AG09319 (cell line): ENCODE measurements around the gene PDE12.

Experiments used
- DNase-seq: peaks from one replicate; pipeline ENCODE4 v3.0.0-alpha.2; 2010; ENCODE audit warnings: low read depth; ENCODE audit errors: extremely low read depth
- TF ChIP-seq, protein P1 (sequence below): IDR thresholded peaks from 2 replicates; pipeline ENCODE4 v1.5.1; 2011; ENCODE audit warnings: low read depth, mild to moderate bottlenecking, inconsistent platforms, low read length, moderate library complexity

Gene PDE12

DNA sequence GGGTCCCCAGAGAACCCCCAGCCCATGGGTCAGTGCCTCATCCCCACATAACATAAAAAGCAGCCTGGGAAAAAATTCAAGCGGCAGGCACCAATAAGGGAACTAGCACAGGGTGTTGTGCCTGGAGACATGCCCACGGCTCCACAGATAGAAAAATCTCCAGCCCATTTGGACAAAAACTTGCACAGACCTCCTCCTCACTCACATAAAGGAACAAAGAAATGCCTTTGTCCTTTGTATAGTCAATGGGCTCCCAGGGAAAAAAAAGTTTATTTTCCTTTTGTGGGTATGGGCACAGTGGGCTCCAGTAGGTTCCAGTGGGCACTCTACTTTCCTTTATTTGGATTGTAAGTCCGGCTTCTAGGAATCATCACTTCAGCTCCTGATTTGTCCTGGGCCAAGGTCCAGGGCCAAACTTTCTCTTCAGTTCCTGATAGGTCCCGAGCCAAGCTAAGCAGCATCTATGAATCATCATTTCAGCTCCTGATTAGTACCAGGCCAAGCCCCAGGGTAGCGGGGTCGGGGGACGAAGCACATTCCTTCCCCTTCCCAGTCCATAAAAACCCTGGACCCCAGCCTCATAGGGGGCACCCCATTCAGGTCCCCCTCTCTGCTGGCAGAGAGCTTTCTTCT lies 10.3 kb upstream of the PDE12 start:
- TF ChIP-seq, protein P1, sequence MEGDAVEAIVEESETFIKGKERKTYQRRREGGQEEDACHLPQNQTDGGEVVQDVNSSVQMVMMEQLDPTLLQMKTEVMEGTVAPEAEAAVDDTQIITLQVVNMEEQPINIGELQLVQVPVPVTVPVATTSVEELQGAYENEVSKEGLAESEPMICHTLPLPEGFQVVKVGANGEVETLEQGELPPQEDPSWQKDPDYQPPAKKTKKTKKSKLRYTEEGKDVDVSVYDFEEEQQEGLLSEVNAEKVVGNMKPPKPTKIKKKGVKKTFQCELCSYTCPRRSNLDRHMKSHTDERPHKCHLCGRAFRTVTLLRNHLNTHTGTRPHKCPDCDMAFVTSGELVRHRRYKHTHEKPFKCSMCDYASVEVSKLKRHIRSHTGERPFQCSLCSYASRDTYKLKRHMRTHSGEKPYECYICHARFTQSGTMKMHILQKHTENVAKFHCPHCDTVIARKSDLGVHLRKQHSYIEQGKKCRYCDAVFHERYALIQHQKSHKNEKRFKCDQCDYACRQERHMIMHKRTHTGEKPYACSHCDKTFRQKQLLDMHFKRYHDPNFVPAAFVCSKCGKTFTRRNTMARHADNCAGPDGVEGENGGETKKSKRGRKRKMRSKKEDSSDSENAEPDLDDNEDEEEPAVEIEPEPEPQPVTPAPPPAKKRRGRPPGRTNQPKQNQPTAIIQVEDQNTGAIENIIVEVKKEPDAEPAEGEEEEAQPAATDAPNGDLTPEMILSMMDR, result no peak
- DNase-seq, result no peak

DNA sequence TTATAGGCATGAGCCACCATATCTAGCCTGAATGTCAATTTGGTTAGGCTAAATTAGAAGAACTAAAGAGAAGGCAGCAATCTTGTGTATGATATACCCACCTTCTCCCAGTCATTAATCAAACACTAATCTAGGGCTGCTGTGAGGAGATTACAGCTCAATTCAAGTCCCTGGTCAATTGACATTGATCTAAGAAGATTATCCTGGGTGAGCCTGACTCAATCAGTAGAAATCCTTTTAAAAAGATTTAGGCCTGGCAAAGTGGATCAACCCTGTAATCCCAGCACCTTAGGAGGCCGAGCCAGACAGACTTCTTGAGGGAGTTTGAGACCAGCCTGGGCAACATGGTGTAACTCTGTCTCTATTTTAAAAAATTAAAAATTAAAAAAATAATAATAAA lies 9.5 kb upstream of the PDE12 start:
- TF ChIP-seq, protein P1, result no peak
- no peak for DNase-seq

DNA sequence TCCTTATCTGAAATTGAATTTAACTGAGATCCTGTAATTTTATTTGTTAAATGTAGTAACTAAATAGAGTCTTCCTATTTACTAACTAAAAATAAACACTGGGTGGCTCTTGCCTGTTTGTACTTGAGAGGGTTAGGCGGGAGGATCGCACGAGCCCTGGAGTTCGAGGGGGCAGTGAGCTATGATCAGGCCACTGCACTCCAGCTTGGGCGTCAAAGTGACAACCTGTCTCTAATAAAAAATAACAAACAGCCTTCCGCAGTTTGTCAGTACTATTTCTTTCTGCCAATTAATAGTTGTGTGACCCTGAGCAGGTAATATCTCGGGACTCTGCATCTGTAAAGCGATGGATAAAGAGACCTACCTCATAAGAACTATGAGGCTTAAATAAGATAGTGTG lies 768 bp upstream of the PDE12 start:
- TF ChIP-seq, protein P1, result no peak
- DNase-seq, result no peak

DNA sequence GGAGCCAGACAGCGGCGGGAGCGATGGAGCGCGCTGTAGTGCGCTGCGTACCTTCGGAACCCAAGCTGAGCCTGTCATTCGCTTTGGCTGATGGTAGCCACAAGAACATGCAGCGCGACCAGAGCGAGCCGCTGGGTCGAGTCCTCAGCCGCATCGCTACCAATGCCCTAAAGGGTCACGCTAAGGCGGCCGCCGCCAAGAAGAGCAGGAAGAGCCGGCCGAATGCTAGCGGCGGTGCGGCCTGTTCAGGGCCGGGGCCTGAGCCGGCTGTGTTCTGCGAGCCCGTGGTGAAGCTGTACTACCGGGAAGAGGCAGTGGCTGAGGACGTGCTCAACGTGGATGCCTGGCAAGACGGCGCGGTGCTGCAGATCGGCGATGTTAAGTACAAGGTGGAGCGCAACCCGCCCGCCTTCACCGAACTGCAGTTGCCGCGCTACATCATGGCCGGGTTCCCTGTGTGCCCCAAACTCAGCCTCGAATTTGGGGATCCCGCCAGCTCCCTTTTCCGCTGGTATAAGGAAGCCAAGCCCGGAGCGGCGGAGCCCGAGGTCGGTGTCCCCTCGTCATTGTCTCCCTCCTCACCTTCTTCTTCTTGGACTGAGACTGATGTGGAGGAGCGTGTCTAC lies 498 bp downstream of the PDE12 start:
- TF ChIP-seq, protein P1, result no peak
- no peak for DNase-seq

DNA sequence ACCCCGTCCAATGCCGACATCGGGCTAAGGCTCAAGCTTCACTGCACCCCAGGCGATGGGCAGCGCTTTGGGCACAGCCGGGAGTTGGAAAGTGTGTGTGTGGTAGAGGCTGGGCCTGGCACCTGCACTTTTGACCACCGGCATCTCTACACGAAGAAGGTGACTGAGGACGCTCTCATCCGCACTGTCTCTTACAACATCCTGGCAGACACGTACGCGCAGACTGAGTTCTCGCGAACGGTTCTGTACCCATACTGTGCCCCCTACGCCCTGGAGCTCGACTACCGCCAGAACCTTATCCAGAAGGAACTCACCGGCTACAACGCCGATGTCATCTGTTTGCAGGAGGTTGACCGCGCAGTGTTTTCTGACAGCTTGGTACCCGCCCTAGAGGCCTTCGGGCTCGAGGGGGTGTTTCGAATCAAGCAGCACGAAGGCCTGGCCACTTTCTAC lies 1.0 kb downstream of the PDE12 start:
- no peak for DNase-seq
- TF ChIP-seq, protein P1, result no peak; the same call in 1 of the 2 replicates

DNA sequence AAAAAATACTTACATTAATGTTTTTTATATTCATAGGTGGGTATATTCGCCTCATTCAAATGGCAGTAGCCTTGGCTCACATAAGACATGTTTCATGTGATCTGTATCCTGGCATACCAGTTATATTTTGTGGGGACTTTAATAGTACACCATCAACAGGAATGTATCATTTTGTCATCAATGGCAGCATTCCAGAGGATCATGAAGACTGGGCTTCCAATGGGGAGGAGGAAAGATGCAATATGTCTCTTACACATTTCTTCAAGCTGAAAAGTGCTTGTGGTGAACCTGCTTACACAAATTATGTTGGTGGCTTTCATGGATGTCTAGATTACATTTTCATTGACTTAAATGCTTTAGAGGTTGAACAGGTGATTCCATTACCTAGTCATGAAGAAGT lies 3.5 kb downstream of the PDE12 start:
- TF ChIP-seq, protein P1, result no peak
- DNase-seq, result no peak

DNA sequence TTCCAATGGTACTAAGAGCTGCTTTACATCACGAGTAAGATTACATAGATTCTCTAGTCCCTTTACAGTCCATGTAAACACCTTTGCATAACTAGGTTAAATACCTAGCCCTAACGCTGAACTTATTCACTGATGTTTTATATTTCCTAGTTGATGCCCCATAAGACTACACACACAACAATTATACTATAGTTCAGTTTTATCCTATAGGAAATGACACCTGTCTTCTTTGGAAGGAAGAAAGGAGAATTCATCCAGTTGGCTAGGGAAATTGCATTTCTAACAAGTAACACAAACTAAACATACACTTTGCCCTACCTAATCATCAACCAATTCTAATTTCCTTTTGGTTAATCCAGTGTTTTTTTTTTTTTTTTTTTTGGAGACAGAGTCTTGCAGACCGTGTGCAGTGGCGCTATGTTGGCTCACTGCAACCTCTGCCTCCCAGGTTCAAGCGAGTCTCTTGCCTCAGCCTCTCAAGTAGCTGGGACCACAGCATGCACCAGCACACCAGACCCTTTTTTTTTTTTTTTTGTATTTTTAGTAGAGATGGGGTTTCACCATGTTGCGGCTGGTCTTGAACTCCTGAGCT lies 13.9 kb downstream of the PDE12 start:
- DNase-seq, result no peak
- TF ChIP-seq, protein P1, result no peak
